HepG2 (cell line): ENCODE measurements around the gene AQP6. TPM values are rescaled to one million over a fixed set of nuclear protein-coding genes. Genes with fewer than 3 reads are reported as not detected.

ENCODE experiments used
- GATA4 ChIP-seq: sonication (generic); IDR thresholded peaks from 2 replicates; pipeline ENCODE4 v1.6.1; 2016; ENCODE audit warnings: antibody characterized with exemption, low read depth, borderline replicate concordance
- MXI1 ChIP-seq: IDR thresholded peaks from 3 replicates; pipeline ENCODE4 v1.6.1; 2012; ENCODE audit warnings: low read depth, low read length, inconsistent platforms, borderline replicate concordance
- POGZ ChIP-seq: sonication (generic); formaldehyde crosslinking; IDR thresholded peaks from 2 replicates; pipeline ENCODE4 v1.4.0; 2020; ENCODE audit warnings: mild to moderate bottlenecking, missing genetic modification reagents
- RELA ChIP-seq: sonication (generic); formaldehyde crosslinking; IDR thresholded peaks from 2 replicates; pipeline ENCODE4 v1.4.0; 2020; ENCODE audit warnings: missing genetic modification reagents
- SIX4 ChIP-seq: sonication (generic); formaldehyde crosslinking; IDR thresholded peaks from 2 replicates; pipeline ENCODE4 v1.4.0; 2020; ENCODE audit warnings: missing genetic modification reagents
- XRCC5 ChIP-seq: fragments of 200-400 bp; formaldehyde crosslinking; optimal IDR thresholded peaks from 2 replicates; pipeline ENCODE3; 2017; ENCODE audit warnings: mild to moderate bottlenecking, low read length
- YY1 ChIP-seq: IDR thresholded peaks from 2 replicates; pipeline ENCODE4 v1.6.1; 2011; ENCODE audit warnings: low read length, low read depth, moderate library complexity, mild to moderate bottlenecking; ENCODE audit not compliant: insufficient read depth, insufficient replicate concordance
- ZNF720 ChIP-seq: sonication (generic); formaldehyde crosslinking; IDR thresholded peaks from 2 replicates; pipeline ENCODE4 v1.4.0; 2020; ENCODE audit warnings: missing genetic modification reagents
- polyA plus RNA-seq, 8 experiments: library from polyadenylated mRNA; depleted of rRNA in 3 of 8; stranded (reverse) in 7 of 8; unstranded in 1 of 8; fragments of >200 nt; fragmentation: Illumina TruSeq in 4 of 8; extraction: Trizol in 4 of 8; gene quantifications; 2 replicates each; pipeline versions ENCODE4 v1.2.1 to v1.2.3, GENCODE V29; 2011 to 2016; ENCODE audit warnings: low read depth in 4 of 8, missing spikeins in 1 of 8, mixed read lengths in 1 of 8; ENCODE audit not compliant: insufficient read depth in 1 of 8
- total RNA-seq, 5 experiments: library from RNA; depleted of rRNA; stranded (reverse); fragments of >200 nt; fragmentation: Illumina TruSeq; extraction: Trizol; gene quantifications; 2 replicates each; pipeline ENCODE4 v1.2.3, GENCODE V29; 2016; ENCODE audit warnings: low read depth in 1 of 5
- TF ChIP-seq, protein P1 (sequence below): sonication (generic); formaldehyde crosslinking; IDR thresholded peaks from one replicate; pipeline ENCODE4 v1.5.1; 2020; ENCODE audit warnings: mild to moderate bottlenecking, missing genetic modification reagents; ENCODE audit errors: not compliant biosample characterization
- TF ChIP-seq, protein P2 (sequence below): sonication (generic); formaldehyde crosslinking; IDR thresholded peaks from 2 replicates; pipeline ENCODE4 v1.4.0; 2020; ENCODE audit warnings: missing genetic modification reagents
- TF ChIP-seq, protein P3 (sequence below): sonication (generic); formaldehyde crosslinking; conservative IDR thresholded peaks from 2 replicates; pipeline ENCODE4 v1.4.0; 2020; ENCODE audit warnings: missing genetic modification reagents
- TF ChIP-seq, protein P4 (sequence below): sonication (generic); formaldehyde crosslinking; IDR thresholded peaks from 2 replicates; pipeline ENCODE4 v1.4.0; 2020; ENCODE audit warnings: mild to moderate bottlenecking, missing genetic modification reagents, borderline replicate concordance
- TF ChIP-seq, protein P5 (sequence below): sonication (generic); formaldehyde crosslinking; IDR thresholded peaks from 2 replicates; pipeline ENCODE4 v1.4.0; 2020; ENCODE audit warnings: missing genetic modification reagents

AQP6 gene
- total and polyA plus RNA-seq, 2 of the 13 experiments (the other 11 are each of a cell fraction or from before 2014, with no cell fraction given) = 0.32 to 1.3 TPM

DNA sequence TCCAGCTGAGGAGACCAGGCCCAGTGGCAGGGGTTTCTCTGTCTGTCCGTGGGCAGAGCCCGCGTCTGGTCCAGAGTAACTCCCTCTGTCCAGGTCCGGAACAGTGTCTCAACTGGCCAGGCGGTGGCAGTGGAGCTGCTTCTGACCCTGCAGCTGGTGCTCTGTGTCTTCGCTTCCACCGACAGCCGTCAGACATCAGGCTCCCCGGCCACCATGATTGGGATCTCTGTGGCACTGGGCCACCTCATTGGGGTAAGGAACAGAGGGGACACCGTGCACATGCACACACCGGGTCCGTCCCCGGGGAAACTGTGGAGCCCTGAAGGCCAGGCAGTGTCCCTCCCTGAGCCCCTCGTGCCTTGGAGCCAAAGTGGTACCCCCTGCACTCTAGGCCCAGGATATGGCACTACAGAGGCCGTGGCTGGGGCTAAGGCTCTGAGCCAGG lies 1.5 kb downstream of the AQP6 start (continued):
- TF ChIP-seq, protein P1, sequence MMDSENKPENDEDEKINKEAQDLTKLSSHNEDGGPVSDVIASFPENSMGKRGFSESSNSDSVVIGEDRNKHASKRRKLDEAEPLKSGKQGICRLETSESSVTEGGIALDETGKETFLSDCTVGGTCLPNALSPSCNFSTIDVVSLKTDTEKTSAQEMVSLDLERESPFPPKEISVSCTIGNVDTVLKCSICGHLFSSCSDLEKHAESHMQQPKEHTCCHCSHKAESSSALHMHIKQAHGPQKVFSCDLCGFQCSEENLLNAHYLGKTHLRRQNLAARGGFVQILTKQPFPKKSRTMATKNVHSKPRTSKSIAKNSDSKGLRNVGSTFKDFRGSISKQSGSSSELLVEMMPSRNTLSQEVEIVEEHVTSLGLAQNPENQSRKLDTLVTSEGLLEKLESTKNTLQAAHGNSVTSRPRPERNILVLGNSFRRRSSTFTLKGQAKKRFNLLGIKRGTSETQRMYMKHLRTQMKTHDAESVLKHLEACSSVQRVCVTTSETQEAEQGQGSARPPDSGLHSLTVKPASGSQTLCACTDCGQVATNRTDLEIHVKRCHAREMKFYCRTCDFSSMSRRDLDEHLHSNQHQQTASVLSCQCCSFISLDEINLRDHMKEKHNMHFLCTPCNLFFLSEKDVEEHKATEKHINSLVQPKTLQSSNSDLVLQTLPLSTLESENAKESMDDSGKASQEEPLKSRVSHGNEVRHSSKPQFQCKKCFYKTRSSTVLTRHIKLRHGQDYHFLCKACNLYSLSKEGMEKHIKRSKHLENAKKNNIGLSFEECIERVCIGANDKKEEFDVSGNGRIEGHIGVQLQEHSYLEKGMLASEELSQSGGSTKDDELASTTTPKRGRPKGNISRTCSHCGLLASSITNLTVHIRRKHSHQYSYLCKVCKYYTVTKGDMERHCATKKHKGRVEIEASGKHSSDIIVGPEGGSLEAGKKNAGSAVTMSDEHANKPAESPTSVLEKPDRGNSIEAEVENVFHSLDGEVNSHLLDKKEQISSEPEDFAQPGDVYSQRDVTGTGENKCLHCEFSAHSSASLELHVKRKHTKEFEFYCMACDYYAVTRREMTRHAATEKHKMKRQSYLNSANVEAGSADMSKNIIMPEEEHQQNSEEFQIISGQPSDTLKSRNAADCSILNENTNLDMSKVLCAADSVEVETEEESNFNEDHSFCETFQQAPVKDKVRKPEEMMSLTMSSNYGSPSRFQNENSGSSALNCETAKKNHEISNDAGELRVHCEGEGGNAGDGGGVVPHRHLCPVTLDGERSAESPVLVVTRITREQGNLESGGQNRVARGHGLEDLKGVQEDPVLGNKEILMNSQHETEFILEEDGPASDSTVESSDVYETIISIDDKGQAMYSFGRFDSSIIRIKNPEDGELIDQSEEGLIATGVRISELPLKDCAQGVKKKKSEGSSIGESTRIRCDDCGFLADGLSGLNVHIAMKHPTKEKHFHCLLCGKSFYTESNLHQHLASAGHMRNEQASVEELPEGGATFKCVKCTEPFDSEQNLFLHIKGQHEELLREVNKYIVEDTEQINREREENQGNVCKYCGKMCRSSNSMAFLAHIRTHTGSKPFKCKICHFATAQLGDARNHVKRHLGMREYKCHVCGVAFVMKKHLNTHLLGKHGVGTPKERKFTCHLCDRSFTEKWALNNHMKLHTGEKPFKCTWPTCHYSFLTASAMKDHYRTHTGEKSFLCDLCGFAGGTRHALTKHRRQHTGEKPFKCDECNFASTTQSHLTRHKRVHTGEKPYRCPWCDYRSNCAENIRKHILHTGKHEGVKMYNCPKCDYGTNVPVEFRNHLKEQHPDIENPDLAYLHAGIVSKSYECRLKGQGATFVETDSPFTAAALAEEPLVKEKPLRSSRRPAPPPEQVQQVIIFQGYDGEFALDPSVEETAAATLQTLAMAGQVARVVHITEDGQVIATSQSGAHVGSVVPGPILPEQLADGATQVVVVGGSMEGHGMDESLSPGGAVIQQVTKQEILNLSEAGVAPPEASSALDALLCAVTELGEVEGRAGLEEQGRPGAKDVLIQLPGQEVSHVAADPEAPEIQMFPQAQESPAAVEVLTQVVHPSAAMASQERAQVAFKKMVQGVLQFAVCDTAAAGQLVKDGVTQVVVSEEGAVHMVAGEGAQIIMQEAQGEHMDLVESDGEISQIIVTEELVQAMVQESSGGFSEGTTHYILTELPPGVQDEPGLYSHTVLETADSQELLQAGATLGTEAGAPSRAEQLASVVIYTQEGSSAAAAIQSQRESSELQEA (CRISPR knock-in tag) = no peak
- TF ChIP-seq YY1 (no peak), XRCC5 (peak; percentile 24), SIX4 (CRISPR knock-in tag) (no peak), ZNF720 (CRISPR knock-in tag) (no peak), GATA4 (no peak), POGZ (no peak), MXI1 (no peak), RELA (CRISPR knock-in tag) (no peak)
- TF ChIP-seq, protein P2, sequence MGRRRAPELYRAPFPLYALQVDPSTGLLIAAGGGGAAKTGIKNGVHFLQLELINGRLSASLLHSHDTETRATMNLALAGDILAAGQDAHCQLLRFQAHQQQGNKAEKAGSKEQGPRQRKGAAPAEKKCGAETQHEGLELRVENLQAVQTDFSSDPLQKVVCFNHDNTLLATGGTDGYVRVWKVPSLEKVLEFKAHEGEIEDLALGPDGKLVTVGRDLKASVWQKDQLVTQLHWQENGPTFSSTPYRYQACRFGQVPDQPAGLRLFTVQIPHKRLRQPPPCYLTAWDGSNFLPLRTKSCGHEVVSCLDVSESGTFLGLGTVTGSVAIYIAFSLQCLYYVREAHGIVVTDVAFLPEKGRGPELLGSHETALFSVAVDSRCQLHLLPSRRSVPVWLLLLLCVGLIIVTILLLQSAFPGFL = no peak
- TF ChIP-seq, protein P3, sequence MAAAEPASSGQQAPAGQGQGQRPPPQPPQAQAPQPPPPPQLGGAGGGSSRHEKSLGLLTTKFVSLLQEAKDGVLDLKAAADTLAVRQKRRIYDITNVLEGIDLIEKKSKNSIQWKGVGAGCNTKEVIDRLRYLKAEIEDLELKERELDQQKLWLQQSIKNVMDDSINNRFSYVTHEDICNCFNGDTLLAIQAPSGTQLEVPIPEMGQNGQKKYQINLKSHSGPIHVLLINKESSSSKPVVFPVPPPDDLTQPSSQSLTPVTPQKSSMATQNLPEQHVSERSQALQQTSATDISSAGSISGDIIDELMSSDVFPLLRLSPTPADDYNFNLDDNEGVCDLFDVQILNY (CRISPR knock-in tag) = no peak
- TF ChIP-seq, protein P4, sequence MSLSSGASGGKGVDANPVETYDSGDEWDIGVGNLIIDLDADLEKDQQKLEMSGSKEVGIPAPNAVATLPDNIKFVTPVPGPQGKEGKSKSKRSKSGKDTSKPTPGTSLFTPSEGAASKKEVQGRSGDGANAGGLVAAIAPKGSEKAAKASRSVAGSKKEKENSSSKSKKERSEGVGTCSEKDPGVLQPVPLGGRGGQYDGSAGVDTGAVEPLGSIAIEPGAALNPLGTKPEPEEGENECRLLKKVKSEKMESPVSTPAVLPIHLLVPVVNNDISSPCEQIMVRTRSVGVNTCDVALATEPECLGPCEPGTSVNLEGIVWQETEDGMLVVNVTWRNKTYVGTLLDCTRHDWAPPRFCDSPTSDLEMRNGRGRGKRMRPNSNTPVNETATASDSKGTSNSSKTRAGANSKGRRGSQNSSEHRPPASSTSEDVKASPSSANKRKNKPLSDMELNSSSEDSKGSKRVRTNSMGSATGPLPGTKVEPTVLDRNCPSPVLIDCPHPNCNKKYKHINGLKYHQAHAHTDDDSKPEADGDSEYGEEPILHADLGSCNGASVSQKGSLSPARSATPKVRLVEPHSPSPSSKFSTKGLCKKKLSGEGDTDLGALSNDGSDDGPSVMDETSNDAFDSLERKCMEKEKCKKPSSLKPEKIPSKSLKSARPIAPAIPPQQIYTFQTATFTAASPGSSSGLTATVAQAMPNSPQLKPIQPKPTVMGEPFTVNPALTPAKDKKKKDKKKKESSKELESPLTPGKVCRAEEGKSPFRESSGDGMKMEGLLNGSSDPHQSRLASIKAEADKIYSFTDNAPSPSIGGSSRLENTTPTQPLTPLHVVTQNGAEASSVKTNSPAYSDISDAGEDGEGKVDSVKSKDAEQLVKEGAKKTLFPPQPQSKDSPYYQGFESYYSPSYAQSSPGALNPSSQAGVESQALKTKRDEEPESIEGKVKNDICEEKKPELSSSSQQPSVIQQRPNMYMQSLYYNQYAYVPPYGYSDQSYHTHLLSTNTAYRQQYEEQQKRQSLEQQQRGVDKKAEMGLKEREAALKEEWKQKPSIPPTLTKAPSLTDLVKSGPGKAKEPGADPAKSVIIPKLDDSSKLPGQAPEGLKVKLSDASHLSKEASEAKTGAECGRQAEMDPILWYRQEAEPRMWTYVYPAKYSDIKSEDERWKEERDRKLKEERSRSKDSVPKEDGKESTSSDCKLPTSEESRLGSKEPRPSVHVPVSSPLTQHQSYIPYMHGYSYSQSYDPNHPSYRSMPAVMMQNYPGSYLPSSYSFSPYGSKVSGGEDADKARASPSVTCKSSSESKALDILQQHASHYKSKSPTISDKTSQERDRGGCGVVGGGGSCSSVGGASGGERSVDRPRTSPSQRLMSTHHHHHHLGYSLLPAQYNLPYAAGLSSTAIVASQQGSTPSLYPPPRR (CRISPR knock-in tag) = 0 out of 2 replicates have a peak, but pooled peaks have one; percentile 36
- TF ChIP-seq, protein P5, sequence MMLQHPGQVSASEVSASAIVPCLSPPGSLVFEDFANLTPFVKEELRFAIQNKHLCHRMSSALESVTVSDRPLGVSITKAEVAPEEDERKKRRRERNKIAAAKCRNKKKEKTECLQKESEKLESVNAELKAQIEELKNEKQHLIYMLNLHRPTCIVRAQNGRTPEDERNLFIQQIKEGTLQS (CRISPR knock-in tag) = no peak
